ENCODE results near the gene TET3. TPM values are rescaled to one million over a fixed set of nuclear protein-coding genes. Genes with fewer than 3 reads are reported as not detected.
A peak's percentile ranks its signal among the peaks of the same experiment; 100 is the strongest.

TET3 gene
- total RNA-seq, 1 donor from 2014 or later, result 11.0 TPM

GRCh38 chr2:73980566-73980965 is 4.1 kb upstream of the TET3 start:
- H3K36me3 ChIP-seq (ENCODE audit: control insufficient read depth, insufficient read depth, low read length), result no peaks in the 10 kb centered on the region
- no peaks in the 10 kb centered on the region for H3K27me3 ChIP-seq (ENCODE audit: control insufficient read depth, insufficient read depth, low read length)
- no peak for TF ChIP-seq CTCF (IDR thresholded peaks at IDR 0.05; ENCODE audit: insufficient read depth, low read length, poor library complexity, severe bottlenecking)
- no peak overlapping the region for H3K4me3 ChIP-seq (ENCODE audit: low read depth, low read length)
- no peak for DNase-seq (ENCODE audit: low read depth)

GRCh38 chr2:73981081-73982001 is 3.4 kb upstream of the TET3 start:
- H3K27me3 ChIP-seq (ENCODE audit: control insufficient read depth, insufficient read depth, low read length), result no peaks in the 10 kb centered on the region
- no peak for TF ChIP-seq CTCF (IDR thresholded peaks at IDR 0.05; ENCODE audit: insufficient read depth, low read length, poor library complexity, severe bottlenecking)
- H3K36me3 ChIP-seq (ENCODE audit: control insufficient read depth, insufficient read depth, low read length), result no peaks in the 10 kb centered on the region
- H3K4me3 ChIP-seq (ENCODE audit: low read depth, low read length), result peak overlapping the region; percentile 14
- DNase-seq (ENCODE audit: low read depth), result no peak

DNA sequence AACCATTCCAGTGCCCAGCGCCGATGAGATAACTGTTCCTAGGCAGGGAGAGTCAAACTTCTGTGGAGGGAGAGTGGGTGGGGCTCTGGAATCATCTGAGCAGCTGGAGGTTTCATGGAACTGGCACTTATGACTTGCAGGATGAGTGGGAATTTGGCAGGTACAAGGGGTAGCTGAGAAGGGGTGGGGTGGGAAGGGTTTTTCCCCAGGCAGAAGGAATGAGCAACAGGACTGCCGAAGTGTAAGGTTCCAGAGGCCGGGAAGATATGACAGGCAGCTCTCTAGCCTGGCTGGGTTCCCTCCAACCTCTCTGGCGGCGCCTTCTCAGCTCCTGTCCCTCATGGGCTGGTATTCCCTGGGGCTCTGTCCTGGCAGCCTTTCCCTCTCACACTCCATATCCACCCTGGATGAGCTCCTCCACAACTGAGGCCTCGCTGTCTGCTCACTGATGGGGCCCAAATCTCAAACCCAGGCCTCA is 2.5 kb upstream of the TET3 start:
- no peaks in the 10 kb centered on the region for H3K36me3 ChIP-seq (ENCODE audit: control insufficient read depth, insufficient read depth, low read length)
- H3K4me3 ChIP-seq (ENCODE audit: low read depth, low read length), result no peak overlapping the region
- H3K27me3 ChIP-seq (ENCODE audit: control insufficient read depth, insufficient read depth, low read length), result no peaks in the 10 kb centered on the region
- no peak for DNase-seq (ENCODE audit: low read depth)
- TF ChIP-seq CTCF (IDR thresholded peaks at IDR 0.05; ENCODE audit: insufficient read depth, low read length, poor library complexity, severe bottlenecking), result no peak

GRCh38 chr2:73983322-73984202 is 1.1 kb upstream of the TET3 start:
- no peak for TF ChIP-seq CTCF (IDR thresholded peaks at IDR 0.05; ENCODE audit: insufficient read depth, low read length, poor library complexity, severe bottlenecking)
- H3K36me3 ChIP-seq (ENCODE audit: control insufficient read depth, insufficient read depth, low read length), result no peaks in the 10 kb centered on the region
- H3K27me3 ChIP-seq (ENCODE audit: control insufficient read depth, insufficient read depth, low read length), result no peaks in the 10 kb centered on the region
- peak; percentile 21 for DNase-seq (ENCODE audit: low read depth)
- H3K4me3 ChIP-seq (ENCODE audit: low read depth, low read length), result peak overlapping the region; percentile 48

DNA sequence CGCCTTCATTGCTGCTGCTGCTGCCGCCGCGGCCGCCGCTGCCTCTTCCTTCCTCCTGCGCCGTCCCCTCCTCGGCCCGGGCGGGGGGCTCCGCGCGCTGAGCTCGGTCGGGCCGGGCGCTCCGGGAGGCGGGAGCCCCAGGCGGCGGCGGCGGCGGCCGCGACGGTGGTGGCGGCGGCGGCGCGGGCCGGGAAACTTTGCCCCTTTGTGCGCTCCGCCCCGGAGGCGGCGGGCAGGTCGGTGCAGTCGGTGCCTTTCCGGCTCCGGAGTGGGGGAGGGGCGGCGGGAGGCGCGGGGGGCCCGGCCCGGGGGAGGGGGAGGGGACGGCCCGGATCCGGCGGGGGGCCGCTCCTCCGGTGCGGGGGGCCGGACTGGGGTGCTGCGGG is 205 bp downstream of the TET3 start:
- Histone ChIP-seq H3K27me3 (ENCODE audit: control insufficient read depth, insufficient read depth, low read length) (no peaks in the 10 kb centered on the region), H3K36me3 (ENCODE audit: control insufficient read depth, insufficient read depth, low read length) (no peaks in the 10 kb centered on the region), H3K4me3 (ENCODE audit: low read depth, low read length) (peak overlapping the region; percentile 48)
- no peak for TF ChIP-seq CTCF (IDR thresholded peaks at IDR 0.05; ENCODE audit: insufficient read depth, low read length, poor library complexity, severe bottlenecking)
- no peak for DNase-seq (ENCODE audit: low read depth)

Measured in kidney epithelial cell (primary cell).